Measurements from ENCODE around the gene CXCR3.
"Not testable (repeated sequence)": the region's sequence is repeated elsewhere in the genome, so short reads cannot be mapped to it uniquely, and the experiment has no call there.

CXCR3 gene

DNA sequence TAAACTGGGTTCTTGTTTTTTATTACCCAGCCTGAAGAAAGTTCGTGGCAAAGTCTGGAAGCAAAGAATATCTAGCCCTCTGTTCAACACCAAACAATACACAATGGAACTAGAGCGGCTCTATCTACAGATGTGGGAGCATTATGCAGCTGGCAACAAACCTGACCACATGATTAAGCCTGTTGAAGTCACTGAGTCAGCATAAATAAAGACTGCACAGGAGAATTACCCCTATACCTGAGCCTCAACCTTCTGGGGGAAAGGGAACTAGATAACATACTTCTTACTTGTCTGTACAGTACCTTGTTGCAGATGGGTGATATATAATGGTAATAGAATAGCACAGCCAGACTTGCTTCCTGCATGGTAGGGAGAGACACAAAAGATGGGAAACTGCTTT lies 44.7 kb downstream of the CXCR3 start:
- Histone ChIP-seq H3K9me3 (replicated peaks; ENCODE audit: low read length) (no peaks in the 10 kb centered on the region), H3K4me3 (ENCODE audit: low read length) (no peak overlapping the region), H3K9ac (ENCODE audit: low read depth, low read length) (no peak overlapping the region), H3K27me3 (ENCODE audit: control insufficient read depth, insufficient read depth, low read length) (no peaks in the 10 kb centered on the region), H3K36me3 (ENCODE audit: insufficient read depth, low read length) (peaks cover 31% of the 10 kb centered on the region), H3K4me1 (ENCODE audit: control insufficient read depth, insufficient read depth, low read length) (peaks cover 4% of the 10 kb centered on the region), H3K4me2 (ENCODE audit: low read length) (no peak overlapping the region)

DNA sequence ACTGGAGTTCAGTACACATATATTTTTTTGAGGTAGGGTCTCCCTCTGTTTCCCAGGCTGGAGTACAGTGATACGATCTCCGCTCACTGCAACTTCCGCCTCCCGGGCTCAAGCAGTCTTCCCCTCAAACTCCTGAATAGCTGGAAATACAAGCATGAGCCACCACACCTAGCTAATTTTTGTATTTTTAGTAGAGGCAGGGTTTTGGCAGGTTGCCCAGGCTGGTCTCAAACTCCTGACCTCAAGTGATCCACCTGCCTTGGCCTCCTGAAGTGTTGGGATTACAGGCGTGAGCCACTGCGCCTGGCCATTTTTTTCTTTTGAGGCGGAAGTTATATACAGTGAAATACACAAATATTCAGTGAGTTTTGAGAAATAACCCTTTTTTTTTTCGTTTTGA lies 46.9 kb downstream of the CXCR3 start:
- not testable (repeated sequence) for H3K4me3 ChIP-seq (ENCODE audit: low read length); H3K4me1 ChIP-seq (ENCODE audit: control insufficient read depth, insufficient read depth, low read length); H3K9ac ChIP-seq (ENCODE audit: low read depth, low read length); H3K9me3 ChIP-seq (replicated peaks; ENCODE audit: low read length); H3K4me2 ChIP-seq (ENCODE audit: low read length); H3K27me3 ChIP-seq (ENCODE audit: control insufficient read depth, insufficient read depth, low read length)
- H3K36me3 ChIP-seq (ENCODE audit: insufficient read depth, low read length), result peaks cover 37% of the 10 kb centered on the region

All from skeletal muscle satellite cell (primary cell).